H1 (cell line): ENCODE results near the gene CRB2. TPM values are rescaled to one million over a fixed set of nuclear protein-coding genes. Genes with fewer than 3 reads are reported as not detected.

Experiments
- CTCF ChIA-PET: fragments of 300-600 bp; sonication (Branson Sonifier 250); formaldehyde crosslinking; loops from one replicate; lab custom pipeline; 2021; ENCODE audit not compliant: partially characterized antibody; lab: Charles Lee
- POLR2A ChIA-PET: fragments of 300-600 bp; sonication (Branson Sonifier 250); formaldehyde crosslinking; loops from one replicate; lab custom pipeline; 2021; ENCODE audit warnings: inconsistent platforms; ENCODE audit not compliant: partially characterized antibody; lab: Charles Lee
- DNase-seq, 2 experiments: peaks; one replicate each; pipeline versions ENCODE4 v3.0.0 to v3.0.0-alpha.2; 2010 to 2022; ENCODE audit warnings: low spot score in 2 of 2, low read depth in 1 of 2, mixed read lengths in 1 of 2
- FAIRE-seq: peaks from 2 replicates; lab custom pipeline; 2011; peaks lifted over from hg19 to GRCh38; lab: Jason Lieb, UNC
- H2AFZ ChIP-seq: 2 replicates; pipeline ENCODE4 v1.8.1; 2012; ENCODE audit warnings: low read length, inconsistent platforms
- H2AK5ac ChIP-seq: 2 replicates; pipeline ENCODE4 v1.6.1; 2013; ENCODE audit warnings: low read depth, low read length
- H2BK120ac ChIP-seq: replicated peaks from 2 replicates; pipeline ENCODE3; 2013; ENCODE audit warnings: low read depth, low read length, inconsistent platforms
- H2BK12ac ChIP-seq: 2 replicates; pipeline ENCODE4 v1.6.1; 2013; ENCODE audit warnings: low read depth, low read length
- H2BK15ac ChIP-seq: 2 replicates; pipeline ENCODE4 v1.6.1; 2013; ENCODE audit warnings: low read length
- H2BK20ac ChIP-seq: 2 replicates; pipeline ENCODE4 v1.6.1; 2013; ENCODE audit warnings: low read length
- H2BK5ac ChIP-seq: 2 replicates; pipeline ENCODE4 v1.6.1; 2013; ENCODE audit warnings: low read depth, low read length
- H3K14ac ChIP-seq: 2 replicates; pipeline ENCODE4 v1.6.1; 2013; ENCODE audit warnings: inconsistent platforms; ENCODE audit not compliant: insufficient read length
- H3K18ac ChIP-seq: 2 replicates; pipeline ENCODE4 v1.6.1; 2013; ENCODE audit warnings: low read length; ENCODE audit errors: extremely low read depth
- H3K23ac ChIP-seq: 2 replicates; pipeline ENCODE4 v1.6.1; 2013; ENCODE audit warnings: inconsistent platforms; ENCODE audit not compliant: insufficient read length
- H3K23me2 ChIP-seq: 2 replicates; pipeline ENCODE4 v1.6.1; 2013; ENCODE audit warnings: low read depth, low read length
- H3K27ac ChIP-seq: 2 replicates; pipeline ENCODE4 v1.6.1; 2011; ENCODE audit warnings: low read depth, low read length, inconsistent platforms
- H3K27me3 ChIP-seq, 4 experiments: replicated peaks in 1 of 4; 1 replicate in 1 of 4; 2 replicates in 3 of 4; pipeline versions ENCODE4 v1.6.1 to v1.8.1; 2011 to 2013; ENCODE audit warnings: low read length in 3 of 4, mild to moderate bottlenecking in 3 of 4, inconsistent platforms in 2 of 4, mixed read lengths in 2 of 4, moderate library complexity in 1 of 4; ENCODE audit not compliant: control insufficient read depth in 3 of 4, insufficient read depth in 3 of 4; ENCODE audit errors: extremely low read depth in 1 of 4
- H3K36me3 ChIP-seq, 4 experiments: 2 replicates each; pipeline versions ENCODE4 v1.6.1 to v1.8.1; 2011 to 2013; ENCODE audit warnings: mild to moderate bottlenecking in 4 of 4, low read length in 3 of 4, moderate library complexity in 2 of 4, control low read depth in 1 of 4, inconsistent platforms in 1 of 4; ENCODE audit not compliant: insufficient read depth in 4 of 4, control insufficient read depth in 2 of 4
- H3K4ac ChIP-seq: replicated peaks from 2 replicates; pipeline ENCODE3; 2013; ENCODE audit warnings: low read length, low read depth, mixed read lengths, inconsistent platforms; ENCODE audit not compliant: insufficient read length
- H3K4me1 ChIP-seq, 4 experiments: replicated peaks in 1 of 4; 1 replicate in 1 of 4; 2 replicates in 3 of 4; pipeline versions ENCODE4 v1.6.1 to v1.8.1; 2011 to 2013; ENCODE audit warnings: low read length in 3 of 4, inconsistent platforms in 2 of 4, mixed read lengths in 1 of 4; ENCODE audit not compliant: insufficient read depth in 4 of 4, control insufficient read depth in 3 of 4
- H3K4me2 ChIP-seq, 2 experiments: 2 replicates each; pipeline versions ENCODE4 v1.6.1 to v1.8.1; 2011 to 2013; ENCODE audit warnings: low read depth in 2 of 2, low read length in 2 of 2, control low read depth in 1 of 2, inconsistent platforms in 1 of 2, mild to moderate bottlenecking in 1 of 2; ENCODE audit not compliant: insufficient read depth in 1 of 2
- H3K4me3 ChIP-seq, 4 experiments: fragments of 200-600, 300-600 bp in 1 of 4; sonication (generic), shearing (Covaris generic), sonication (Bioruptor Twin) in 1 of 4; 2 replicates each; pipeline versions ENCODE4 v1.5.1 to v1.8.1; 2011 to 2016; ENCODE audit warnings: low read length in 4 of 4, low read depth in 3 of 4, control low read depth in 2 of 4, inconsistent platforms in 2 of 4, mild to moderate bottlenecking in 2 of 4, mixed read lengths in 1 of 4, moderate library complexity in 1 of 4; ENCODE audit not compliant: insufficient read depth in 2 of 4; ENCODE audit errors: extremely low read depth in 1 of 4
- H3K56ac ChIP-seq: replicated peaks from 2 replicates; pipeline ENCODE3; 2013; ENCODE audit warnings: low read depth, mild to moderate bottlenecking, mixed read lengths, low read length, inconsistent platforms; ENCODE audit not compliant: insufficient read length
- H3K79me1 ChIP-seq: 2 replicates; pipeline ENCODE4 v1.6.1; 2013; ENCODE audit warnings: low read depth, low read length, control low read depth
- H3K79me2 ChIP-seq, 2 experiments: 2 replicates each; pipeline versions ENCODE4 v1.6.1 to v1.8.1; 2012 to 2013; ENCODE audit warnings: low read length in 2 of 2, mild to moderate bottlenecking in 2 of 2, inconsistent platforms in 1 of 2; ENCODE audit not compliant: insufficient read depth in 2 of 2, control insufficient read depth in 1 of 2
- H3K9ac ChIP-seq, 4 experiments: replicated peaks in 1 of 4; 1 replicate in 1 of 4; 2 replicates in 3 of 4; pipeline versions ENCODE4 v1.6.1 to v1.8.1; 2011 to 2013; ENCODE audit warnings: low read depth in 3 of 4, low read length in 3 of 4, control low read depth in 2 of 4, mild to moderate bottlenecking in 2 of 4, moderate library complexity in 2 of 4, inconsistent platforms in 1 of 4; ENCODE audit errors: extremely low read depth in 1 of 4
- H3K9me3 ChIP-seq, 2 experiments: 2 replicates each; pipeline versions ENCODE4 v1.6.1 to v1.8.1; 2012 to 2013; ENCODE audit warnings: mild to moderate bottlenecking in 2 of 2, moderate library complexity in 2 of 2, control low read depth in 1 of 2, inconsistent platforms in 1 of 2, low read depth in 1 of 2, low read length in 1 of 2, mixed read lengths in 1 of 2; ENCODE audit not compliant: insufficient read depth in 2 of 2
- H4K20me1 ChIP-seq, 2 experiments: replicated peaks in 1 of 2; 2 replicates each; pipeline versions ENCODE3 to v1.8.1; 2011 to 2013; ENCODE audit warnings: inconsistent platforms in 2 of 2, low read length in 2 of 2, mild to moderate bottlenecking in 1 of 2; ENCODE audit not compliant: insufficient read depth in 2 of 2, control insufficient read depth in 1 of 2
- H4K5ac ChIP-seq: 2 replicates; pipeline ENCODE4 v1.6.1; 2013; ENCODE audit warnings: low read length, low read depth, mixed read lengths, inconsistent platforms; ENCODE audit not compliant: insufficient read length
- H4K8ac ChIP-seq: 2 replicates; pipeline ENCODE4 v1.8.0; 2013; ENCODE audit warnings: mild to moderate bottlenecking, moderate library complexity, low read length, inconsistent platforms; ENCODE audit not compliant: insufficient read depth; ENCODE audit errors: extremely low read depth
- H4K91ac ChIP-seq: replicated peaks from 2 replicates; pipeline ENCODE3; 2013; ENCODE audit warnings: low read length, mixed read lengths, inconsistent platforms; ENCODE audit not compliant: insufficient read length
- ATF3 ChIP-seq: IDR thresholded peaks from 2 replicates; pipeline ENCODE4 v1.6.1; 2011; ENCODE audit warnings: low read depth, mild to moderate bottlenecking, low read length; ENCODE audit not compliant: insufficient read depth
- BACH1 ChIP-seq: IDR thresholded peaks from 2 replicates; pipeline ENCODE4 v1.6.1; 2012; ENCODE audit warnings: low read length, improper control_type of control experiment
- CBX5 ChIP-seq: fragments of 300-800, 300-1000 bp; sonication (generic); IDR thresholded peaks from 2 replicates; pipeline ENCODE4 v1.7.1; 2016; ENCODE audit warnings: antibody characterized with exemption, low read length, low read depth
- CHD2 ChIP-seq: IDR thresholded peaks from 2 replicates; pipeline ENCODE4 v1.6.1; 2012; ENCODE audit warnings: low read length, improper control_type of control experiment
- RBBP5 ChIP-seq: IDR thresholded peaks from 2 replicates; pipeline ENCODE4 v1.7.1; 2012; ENCODE audit warnings: low read depth, mild to moderate bottlenecking, inconsistent platforms, low read length, moderate library complexity, borderline replicate concordance
- SIN3A ChIP-seq, 2 experiments: IDR thresholded peaks in 1 of 2; conservative IDR thresholded peaks in 1 of 2; 2 replicates each; pipeline ENCODE4 v1.6.1; 2011 to 2012; ENCODE audit warnings: low read length in 2 of 2, improper control_type of control experiment in 1 of 2, low read depth in 1 of 2, mild to moderate bottlenecking in 1 of 2
- SUZ12 ChIP-seq: fragments of 200-600 bp; sonication (generic); IDR thresholded peaks from 2 replicates; pipeline ENCODE4 v1.6.1; 2012; ENCODE audit warnings: mild to moderate bottlenecking, inconsistent platforms, low read length, moderate library complexity, mixed read lengths
- TAF7 ChIP-seq: optimal IDR thresholded peaks from 2 replicates; pipeline ENCODE3; 2011; ENCODE audit warnings: low read depth, mild to moderate bottlenecking, inconsistent platforms, low read length, moderate library complexity, borderline replicate concordance
- USF2 ChIP-seq: IDR thresholded peaks from 2 replicates; pipeline ENCODE4 v1.6.1; 2011; ENCODE audit warnings: low read length, improper control_type of control experiment
- ZNF274 ChIP-seq: IDR thresholded peaks from 2 replicates; pipeline ENCODE4 v1.7.0; 2012; ENCODE audit warnings: low read length, borderline replicate concordance; ENCODE audit errors: extremely low read depth
- WGBS, 2 experiments: shearing (Covaris generic) in 1 of 2; methylation state at CpG; one replicate each; pipeline versions ENCODE4 v1.1.6 to v1.1.7; 2013 to 2015; ENCODE audit warnings: low lambda C conversion rate in 2 of 2, mixed read lengths in 2 of 2, inconsistent platforms in 1 of 2, low coverage in 1 of 2, missing lambda C conversion rate in 1 of 2; ENCODE audit not compliant: insufficient replicate concordance in 2 of 2, insufficient coverage in 1 of 2, insufficient read length in 1 of 2; ENCODE audit errors: extremely low coverage in 1 of 2, missing lambda C conversion rate in 1 of 2; 5-methylcytosine and 5-hydroxymethylcytosine counted together
- polyA plus RNA-seq, 7 experiments: library from polyadenylated mRNA; depleted of rRNA in 3 of 7; stranded (reverse) in 5 of 7; unstranded in 2 of 7; fragments of >200 nt in 5 of 7; fragments of 200-250 nt in 2 of 7; gene quantifications; 1 replicate in 5 of 7; 2 replicates in 1 of 7; 4 replicates in 1 of 7; pipeline versions ENCODE4 v1.2.1 to v1.2.3, GENCODE V29; 2011 to 2013; ENCODE audit warnings: missing spikeins in 2 of 7, mixed read lengths in 2 of 7
- total RNA-seq: library from RNA; stranded (reverse); fragmentation: NEBNext Ultra II Directional; extraction: Animal tissue kit (Norgen Biotek cat#: 25700); gene quantifications from 2 replicates; pipeline ENCODE4 v1.2.1, GENCODE V29; 2021

CRB2 gene
- total and polyA plus RNA-seq, 2 of the 8 experiments (the other 6 are each of a cell fraction or from before 2014, with no cell fraction given): 4.0 to 8.4 TPM

- no peak overlapping the region for H3K4me3 ChIP-seq
- no peak overlapping the region for H2BK12ac ChIP-seq
- FAIRE-seq: no peak
- no peaks in the 10 kb centered on the region for H3K9me3 ChIP-seq
- no peak overlapping the region for H3K14ac ChIP-seq
- no peak overlapping the region for H3K56ac ChIP-seq
- H4K5ac ChIP-seq: no peak overlapping the region
- H2BK20ac ChIP-seq: no peak overlapping the region
- no peaks in the 10 kb centered on the region for H3K36me3 ChIP-seq
- H3K23ac ChIP-seq: no peak overlapping the region
- no peak overlapping the region for H3K9ac ChIP-seq
- no peak overlapping the region for H2AFZ ChIP-seq
- H3K23me2 ChIP-seq: no peaks in the 10 kb centered on the region
- no peaks in the 10 kb centered on the region for H3K27me3 ChIP-seq
- no peak overlapping the region for H2BK5ac ChIP-seq
- no peak overlapping the region for H4K91ac ChIP-seq
- H2AK5ac ChIP-seq: no peak overlapping the region
- H2BK15ac ChIP-seq: no peak overlapping the region
- DNase-seq: no peak
- H3K27ac ChIP-seq: no peak overlapping the region
- peaks cover 5 to 19% (median 12%) of the 10 kb centered on the region in 4 experiments for H3K4me1 ChIP-seq
- H3K79me2 ChIP-seq: no peaks in the 10 kb centered on the region
- H3K4ac ChIP-seq: no peak overlapping the region
- ChIA-PET POLR2A (interaction anchor here (0.6 to 1.6 kb wide), 4 partner anchors 8 to 26 kb away, joined by 3 read pairs; no protein-coding TSS in a partner anchor), CTCF (interaction anchor here (0.6 to 2.5 kb wide), 7 partner anchors 18 to 153 kb away, joined by 3 to 10 read pairs (median 3); no protein-coding TSS in a partner anchor)
- H2BK120ac ChIP-seq: no peak overlapping the region
- no peak overlapping the region for H3K18ac ChIP-seq
- H3K4me2 ChIP-seq: no peak overlapping the region
- WGBS, 2 experiments: 87% methylated on average over 31 of the region's 31 CpGs; no CpG with 5 or more reads in 1 of the 2 experiments
- H4K20me1 ChIP-seq: no peaks in the 10 kb centered on the region
- no peak overlapping the region for H4K8ac ChIP-seq
- no peaks in the 10 kb centered on the region for H3K79me1 ChIP-seq
- TF ChIP-seq SIN3A (conservative IDR thresholded peaks at IDR 0.05 in 1 of 2, IDR thresholded peaks at IDR 0.05 in 1 of 2; ENCODE audit: low read depth in 1 of 2, low read length in 2 of 2) (no peak), SUZ12 (no peak), CBX5 (no peak), ATF3 (no peak), ZNF274 (no peak), BACH1 (no peak), TAF7 (no peak), RBBP5 (no peak), USF2 (no peak), CHD2 (no peak)
Measured at GRCh38 chr9:123419721-123420591, 64.0 kb downstream of the CRB2 start.
